MM.1S (cell line): ENCODE measurements around the gene LARGE1.

Experiments
- DNase-seq: peaks from one replicate; pipeline ENCODE4 v3.0.0-alpha.2; 2015
- H2AFZ ChIP-seq: fragments of 300-600 bp; sonication (generic); 2 replicates; pipeline ENCODE4 v1.6.0; 2016; ENCODE audit warnings: antibody characterized with exemption, low read length
- H3F3A ChIP-seq: fragments of 300-600 bp; sonication (generic); 2 replicates; pipeline ENCODE4 v1.6.1; 2016; ENCODE audit warnings: mild to moderate bottlenecking, antibody characterized with exemption, low read length, moderate library complexity, mixed read lengths; ENCODE audit not compliant: insufficient read depth
- H3K27ac ChIP-seq: fragments of 300-600 bp; sonication (generic); 2 replicates; pipeline ENCODE4 v1.5.1; 2016; ENCODE audit warnings: mild to moderate bottlenecking, low read length
- H3K27me3 ChIP-seq: fragments of 300-600 bp; sonication (generic); replicated peaks from 2 replicates; pipeline ENCODE4 v1.6.0; 2016; ENCODE audit warnings: low read length; ENCODE audit not compliant: insufficient read depth
- H3K36me3 ChIP-seq: fragments of 300-600 bp; sonication (generic); replicated peaks from 2 replicates; pipeline ENCODE4 v1.6.1; 2016; ENCODE audit warnings: mild to moderate bottlenecking, low read length, mixed read lengths; ENCODE audit not compliant: insufficient read depth
- H3K4me1 ChIP-seq: fragments of 300-600 bp; sonication (generic); 2 replicates; pipeline ENCODE4 v1.6.1; 2016; ENCODE audit warnings: low read length, mixed read lengths
- H3K4me2 ChIP-seq: fragments of 300-600 bp; sonication (generic); 2 replicates; pipeline ENCODE4 v1.6.0; 2016; ENCODE audit warnings: low read depth, low read length
- H3K4me3 ChIP-seq: fragments of 300-600 bp; sonication (generic); 2 replicates; pipeline ENCODE4 v1.5.1; 2016; ENCODE audit warnings: low read length, mixed read lengths
- H3K79me2 ChIP-seq: fragments of 300-600 bp; sonication (generic); 2 replicates; pipeline ENCODE4 v1.6.1; 2016; ENCODE audit warnings: mixed run types, low read length, mixed read lengths
- H3K9ac ChIP-seq: fragments of 300-600 bp; sonication (generic); 2 replicates; pipeline ENCODE4 v1.6.1; 2016; ENCODE audit warnings: low read length, mixed read lengths
- H3K9me2 ChIP-seq: fragments of 300-600 bp; sonication (generic); replicated peaks from 2 replicates; pipeline ENCODE4 v1.6.1; 2016; ENCODE audit warnings: mild to moderate bottlenecking, low read length, mixed read lengths; ENCODE audit not compliant: insufficient read depth
- H3K9me3 ChIP-seq: fragments of 300-600 bp; sonication (generic); replicated peaks from 2 replicates; pipeline ENCODE4 v1.6.1; 2016; ENCODE audit warnings: mild to moderate bottlenecking, low read length, mixed read lengths; ENCODE audit not compliant: insufficient read depth
- H4K20me1 ChIP-seq: fragments of 300-600 bp; sonication (generic); 2 replicates; pipeline ENCODE4 v1.6.1; 2016; ENCODE audit warnings: mild to moderate bottlenecking, low read length, moderate library complexity, mixed read lengths; ENCODE audit not compliant: insufficient read depth
- CTCF ChIP-seq: fragments of 300-600 bp; sonication (generic); IDR thresholded peaks from 2 replicates; pipeline ENCODE4 v1.5.1; 2016; ENCODE audit warnings: antibody characterized with exemption, low read length, mixed read lengths
- EZH2 ChIP-seq: fragments of 300-600 bp; sonication (generic); optimal IDR thresholded peaks from 2 replicates; pipeline ENCODE3; 2017; ENCODE audit warnings: low read depth, mild to moderate bottlenecking, antibody characterized with exemption, low read length, mixed read lengths
- EZH2phosphoT487 ChIP-seq: fragments of 300-600 bp; sonication (generic); IDR thresholded peaks from 2 replicates; pipeline ENCODE4 v1.6.1; 2018; ENCODE audit warnings: antibody characterized with exemption, low read length

The LARGE1 gene

GRCh38 chr22:33895444-33895843, 24.8 kb downstream of the LARGE1 start:
- H3K79me2 ChIP-seq: peaks cover 100% of the 10 kb centered on the region
- H3K36me3 ChIP-seq: no peaks in the 10 kb centered on the region
- TF ChIP-seq CTCF: no peak
- TF ChIP-seq EZH2phosphoT487: no peak
- no peak for TF ChIP-seq EZH2
- no peak overlapping the region for H3K4me3 ChIP-seq
- no peak overlapping the region for H3K9ac ChIP-seq
- no peaks in the 10 kb centered on the region for H3K4me1 ChIP-seq
- H3K4me2 ChIP-seq: no peak overlapping the region
- no peak overlapping the region for H3K27ac ChIP-seq
- DNase-seq: no peak
- H3K9me3 ChIP-seq: no peaks in the 10 kb centered on the region
- no peaks in the 10 kb centered on the region for H4K20me1 ChIP-seq
- H2AFZ ChIP-seq: no peak overlapping the region
- H3K27me3 ChIP-seq: no peaks in the 10 kb centered on the region
- H3K9me2 ChIP-seq: no peaks in the 10 kb centered on the region
- no peaks in the 10 kb centered on the region for H3F3A ChIP-seq

- no peaks in the 10 kb centered on the region for H3K27me3 ChIP-seq
- no peak overlapping the region for H3K4me3 ChIP-seq
- H3K27ac ChIP-seq: no peak overlapping the region
- H3K36me3 ChIP-seq: no peaks in the 10 kb centered on the region
- H3K9me3 ChIP-seq: no peaks in the 10 kb centered on the region
- no peaks in the 10 kb centered on the region for H3K4me1 ChIP-seq
- no peaks in the 10 kb centered on the region; the same call in 1 of the 2 replicates for H4K20me1 ChIP-seq
- no peak for TF ChIP-seq EZH2phosphoT487
- H3K4me2 ChIP-seq: no peak overlapping the region
- peaks cover 100% of the 10 kb centered on the region for H3K79me2 ChIP-seq
- no peaks in the 10 kb centered on the region for H3F3A ChIP-seq
- H2AFZ ChIP-seq: no peak overlapping the region
- no peaks in the 10 kb centered on the region for H3K9me2 ChIP-seq
- H3K9ac ChIP-seq: no peak overlapping the region
- DNase-seq: no peak
These were observed 25.8 kb downstream of the LARGE1 start for GRCh38 chr22:33894515-33894914.

GRCh38 chr22:33894036-33894435, 26.2 kb downstream of the LARGE1 start:
- H3K9me3 ChIP-seq: no peaks in the 10 kb centered on the region
- no peaks in the 10 kb centered on the region for H3K9me2 ChIP-seq
- H3K36me3 ChIP-seq: no peaks in the 10 kb centered on the region
- no peak overlapping the region for H3K9ac ChIP-seq
- TF ChIP-seq EZH2phosphoT487: no peak
- no peak for TF ChIP-seq EZH2
- no peak for TF ChIP-seq CTCF
- no peaks in the 10 kb centered on the region for H3K4me1 ChIP-seq
- no peak overlapping the region for H3K27ac ChIP-seq
- no peak overlapping the region for H3K4me2 ChIP-seq
- H3F3A ChIP-seq: no peaks in the 10 kb centered on the region
- H2AFZ ChIP-seq: no peak overlapping the region
- H3K27me3 ChIP-seq: no peaks in the 10 kb centered on the region
- H3K4me3 ChIP-seq: no peak overlapping the region
- peaks cover 100% of the 10 kb centered on the region for H3K79me2 ChIP-seq
- H4K20me1 ChIP-seq: no peaks in the 10 kb centered on the region; the same call in 1 of the 2 replicates
- no peak for DNase-seq

GRCh38 chr22:33893512-33893911, 26.8 kb downstream of the LARGE1 start:
- TF ChIP-seq EZH2 (no peak), CTCF (no peak), EZH2phosphoT487 (no peak)
- no peak for DNase-seq

More at GRCh38 chr22:33893512-33893911, 26.8 kb downstream of the LARGE1 start:
- no peaks in the 10 kb centered on the region for H3K27me3 ChIP-seq
- H3K9me3 ChIP-seq: no peaks in the 10 kb centered on the region
- no peaks in the 10 kb centered on the region for H3K4me1 ChIP-seq
- H4K20me1 ChIP-seq: no peaks in the 10 kb centered on the region; the same call in 1 of the 2 replicates
- no peak overlapping the region for H3K27ac ChIP-seq
- no peak overlapping the region for H3K4me2 ChIP-seq
- no peaks in the 10 kb centered on the region for H3K36me3 ChIP-seq
- H3K9me2 ChIP-seq: no peaks in the 10 kb centered on the region
- peaks cover 100% of the 10 kb centered on the region for H3K79me2 ChIP-seq
- H3K4me3 ChIP-seq: no peak overlapping the region
- H3F3A ChIP-seq: no peaks in the 10 kb centered on the region
- H2AFZ ChIP-seq: no peak overlapping the region
- H3K9ac ChIP-seq: no peak overlapping the region
